Vagina (tissue), 2 donors: ENCODE data around the gene SLC43A1. TPM values are rescaled to one million over a fixed set of nuclear protein-coding genes. Genes with fewer than 3 reads are reported as not detected.

Experiments used
- DNase-seq, 2 donors: peaks; one replicate each; pipeline ENCODE4 v3.0.0-alpha.2; 2017; ENCODE audit errors: extremely low spot score in 2 of 2
- H3K27ac ChIP-seq: fragments of 200-600 bp; sonication (generic); one replicate; pipeline ENCODE4 v1.5.1; 2019
- H3K27me3 ChIP-seq: fragments of 200-600 bp; sonication (generic); one replicate; pipeline ENCODE4 v1.5.1; 2019
- H3K36me3 ChIP-seq, 2 donors: fragments of 200-600 bp; sonication (generic); one replicate each; pipeline ENCODE4 v1.5.1; 2017 to 2019
- H3K4me1 ChIP-seq: fragments of 200-600 bp; sonication (generic); one replicate; pipeline ENCODE4 v1.5.1; 2019
- H3K4me3 ChIP-seq, 2 donors: fragments of 200-600 bp; sonication (generic); 1 replicate in 1 of 2; 2 replicates in 1 of 2; pipeline ENCODE4 v1.5.1; 2016 to 2019
- H3K9me3 ChIP-seq: fragments of 200-600 bp; sonication (generic); one replicate; pipeline ENCODE4 v1.5.1; 2019
- POLR2A ChIP-seq, 2 donors: fragments of 450-650 bp; IDR thresholded peaks; one replicate each; pipeline ENCODE4 v1.6.1; 2017; ENCODE audit warnings: antibody characterized with exemption in 2 of 2, mild to moderate bottlenecking in 2 of 2, moderate library complexity in 2 of 2
- POLR2AphosphoS5 ChIP-seq, 2 donors: sonication (generic); formaldehyde crosslinking; IDR thresholded peaks; one replicate each; pipeline ENCODE4 v1.9.0; 2017; ENCODE audit warnings: antibody characterized with exemption in 2 of 2, mild to moderate bottlenecking in 2 of 2, low read depth in 1 of 2; ENCODE audit not compliant: insufficient read depth in 1 of 2
- intact Hi-C: fragments of 100-400 bp; cut with DNase I; formaldehyde crosslinking; loops from one replicate; pipeline ENCODE4 v1.15.1; 2023
- total RNA-seq: library from RNA; depleted of rRNA; stranded (reverse); fragments of >200 nt; gene quantifications from one replicate; pipeline ENCODE4 v1.2.3, GENCODE V29; 2016
- TF ChIP-seq, protein P1 (sequence below), 3 experiments: fragments of 450-650 bp in 2 of 3; fragments of 200-600 bp in 1 of 3; sonication (generic) in 1 of 3; IDR thresholded peaks; one replicate each; pipeline ENCODE4 v1.5.1; 2017 to 2019; ENCODE audit warnings: antibody characterized with exemption in 3 of 3, mild to moderate bottlenecking in 2 of 3, moderate library complexity in 2 of 3

SLC43A1 gene
- total RNA-seq, 1 donor from 2014 or later = 22.6 TPM

DNA sequence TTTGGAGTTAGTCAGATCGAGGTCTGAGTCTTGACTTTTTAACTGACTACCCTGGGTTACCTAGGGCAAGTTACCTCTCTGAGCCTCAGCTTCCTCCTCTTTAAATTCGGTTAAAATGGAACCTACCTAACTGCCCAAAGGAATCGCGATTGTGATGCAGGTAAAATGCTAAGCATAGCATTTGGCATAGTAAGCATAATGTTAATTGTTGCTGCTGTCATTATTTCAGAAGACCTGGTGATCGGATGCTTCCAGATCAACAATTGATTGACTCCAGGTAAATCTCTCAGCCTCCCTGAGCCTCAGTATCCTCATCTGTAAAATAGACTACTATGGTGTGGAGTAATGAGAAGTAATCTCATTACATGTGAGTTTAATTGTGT is 550 bp upstream of the SLC43A1 start:
- DNase-seq = no peak
- Histone ChIP-seq H3K27me3 (no peaks in the 10 kb centered on the region), H3K9me3 (no peaks in the 10 kb centered on the region), H3K36me3 (no peaks in the 10 kb centered on the region), H3K27ac (peak overlapping the region; percentile 57), H3K4me3 (peak overlapping the region; percentile 75 to 85), H3K4me1 (peaks cover 24% of the 10 kb centered on the region)
- no peak for TF ChIP-seq POLR2A (IDR thresholded peaks at IDR 0.05)
- TF ChIP-seq POLR2AphosphoS5 (IDR thresholded peaks at IDR 0.05; ENCODE audit: insufficient read depth in 1 of 2, low read depth in 1 of 2) = no peak
- TF ChIP-seq, protein P1, sequence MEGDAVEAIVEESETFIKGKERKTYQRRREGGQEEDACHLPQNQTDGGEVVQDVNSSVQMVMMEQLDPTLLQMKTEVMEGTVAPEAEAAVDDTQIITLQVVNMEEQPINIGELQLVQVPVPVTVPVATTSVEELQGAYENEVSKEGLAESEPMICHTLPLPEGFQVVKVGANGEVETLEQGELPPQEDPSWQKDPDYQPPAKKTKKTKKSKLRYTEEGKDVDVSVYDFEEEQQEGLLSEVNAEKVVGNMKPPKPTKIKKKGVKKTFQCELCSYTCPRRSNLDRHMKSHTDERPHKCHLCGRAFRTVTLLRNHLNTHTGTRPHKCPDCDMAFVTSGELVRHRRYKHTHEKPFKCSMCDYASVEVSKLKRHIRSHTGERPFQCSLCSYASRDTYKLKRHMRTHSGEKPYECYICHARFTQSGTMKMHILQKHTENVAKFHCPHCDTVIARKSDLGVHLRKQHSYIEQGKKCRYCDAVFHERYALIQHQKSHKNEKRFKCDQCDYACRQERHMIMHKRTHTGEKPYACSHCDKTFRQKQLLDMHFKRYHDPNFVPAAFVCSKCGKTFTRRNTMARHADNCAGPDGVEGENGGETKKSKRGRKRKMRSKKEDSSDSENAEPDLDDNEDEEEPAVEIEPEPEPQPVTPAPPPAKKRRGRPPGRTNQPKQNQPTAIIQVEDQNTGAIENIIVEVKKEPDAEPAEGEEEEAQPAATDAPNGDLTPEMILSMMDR (IDR thresholded peaks at IDR 0.05) = no peak
- intact Hi-C loops = no loop called here

DNA sequence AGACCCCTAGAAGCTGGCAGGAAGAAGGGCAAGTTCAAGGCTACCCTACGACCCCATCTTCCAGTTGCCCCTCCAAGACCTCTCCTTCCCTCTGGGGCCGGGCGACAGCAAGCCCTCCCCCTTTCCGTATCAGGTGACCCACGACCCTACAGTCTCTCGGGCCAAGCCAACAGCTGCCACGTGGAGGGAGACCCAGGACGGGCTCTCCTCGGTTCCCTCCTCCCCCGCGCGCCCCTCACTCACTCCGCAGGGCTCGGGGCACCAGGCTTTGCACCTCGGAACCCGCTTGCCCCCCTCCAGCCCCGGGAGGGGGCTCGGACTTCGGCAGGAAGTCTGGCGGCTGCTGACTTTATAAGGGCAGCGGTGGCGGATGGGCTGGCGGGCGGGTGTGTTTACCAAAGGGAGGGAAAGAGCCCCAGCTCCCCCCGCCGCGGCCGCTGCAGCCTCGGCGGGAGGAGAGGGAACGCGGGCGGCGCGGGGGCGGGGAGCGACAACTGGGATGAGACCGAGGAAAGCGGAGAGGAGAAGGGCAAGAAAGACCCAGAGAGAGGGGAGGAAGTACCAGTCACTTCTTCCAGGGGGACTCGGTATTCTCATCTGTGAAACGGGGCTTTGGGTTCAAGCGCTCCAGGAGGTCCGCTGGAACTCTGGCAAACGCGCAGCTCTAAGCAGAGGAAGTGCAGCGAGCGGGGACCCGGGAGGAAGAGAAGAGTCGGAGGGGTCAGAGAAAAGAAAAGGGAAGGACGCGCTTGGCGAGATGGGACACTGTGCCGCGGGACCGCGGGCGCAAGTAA is 767 bp downstream of the SLC43A1 start:
- TF ChIP-seq POLR2A (IDR thresholded peaks at IDR 0.05) (no peak), POLR2AphosphoS5 (IDR thresholded peaks at IDR 0.05; ENCODE audit: insufficient read depth in 1 of 2, low read depth in 1 of 2) (no peak)
- TF ChIP-seq, protein P1 (IDR thresholded peaks at IDR 0.05) = no peak
- no peaks in the 10 kb centered on the region for H3K27me3 ChIP-seq
- intact Hi-C loops = no loop called here
- H3K4me1 ChIP-seq = peaks cover 24% of the 10 kb centered on the region
- H3K4me3 ChIP-seq = peak overlapping the region; percentile 75 to 85
- peak overlapping the region; percentile 57 for H3K27ac ChIP-seq
- H3K36me3 ChIP-seq = no peaks in the 10 kb centered on the region
- no peaks in the 10 kb centered on the region for H3K9me3 ChIP-seq
- no peak for DNase-seq

DNA sequence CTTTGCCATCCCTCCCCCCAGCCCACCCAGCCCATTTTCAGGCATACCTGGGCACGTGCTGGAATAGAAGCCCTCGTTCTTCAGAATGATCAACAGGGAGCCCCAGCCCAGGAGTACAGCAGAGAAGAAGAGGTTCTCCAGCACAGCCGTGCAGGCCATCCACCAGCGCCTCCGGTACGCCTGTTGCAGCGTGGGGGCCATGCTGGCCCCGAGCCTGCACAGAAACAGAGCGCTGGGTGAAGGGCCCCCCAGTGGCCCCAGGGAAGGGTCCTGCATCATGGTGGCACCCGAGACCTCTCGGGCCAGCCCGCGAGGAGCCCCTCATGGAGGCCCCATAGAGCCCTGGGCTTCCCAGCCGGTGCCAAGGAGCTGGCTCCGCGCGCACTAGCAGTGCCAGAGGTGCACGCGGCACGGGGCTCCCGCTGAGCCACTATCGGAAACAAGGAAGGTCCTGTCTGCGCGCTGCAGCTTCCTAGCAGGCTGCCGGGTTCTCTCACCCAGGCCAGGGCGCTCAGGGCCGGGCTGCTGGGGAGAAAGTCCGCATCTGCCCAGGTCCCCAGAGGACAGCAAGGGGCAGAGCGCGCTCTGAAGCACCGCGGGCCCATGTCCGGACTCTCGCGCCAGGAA is 1.5 kb downstream of the SLC43A1 start:
- intact Hi-C loops = no loop called here
- no peak for DNase-seq
- Histone ChIP-seq H3K4me1 (peaks cover 24% of the 10 kb centered on the region), H3K9me3 (no peaks in the 10 kb centered on the region), H3K27me3 (no peaks in the 10 kb centered on the region), H3K36me3 (no peaks in the 10 kb centered on the region), H3K27ac (peak overlapping the region; percentile 57), H3K4me3 (peak overlapping the region; percentile 75 to 85)
- TF ChIP-seq, protein P1 (IDR thresholded peaks at IDR 0.05) = no peak
- TF ChIP-seq POLR2AphosphoS5 (IDR thresholded peaks at IDR 0.05; ENCODE audit: insufficient read depth in 1 of 2, low read depth in 1 of 2) (no peak), POLR2A (IDR thresholded peaks at IDR 0.05) (no peak)

DNA sequence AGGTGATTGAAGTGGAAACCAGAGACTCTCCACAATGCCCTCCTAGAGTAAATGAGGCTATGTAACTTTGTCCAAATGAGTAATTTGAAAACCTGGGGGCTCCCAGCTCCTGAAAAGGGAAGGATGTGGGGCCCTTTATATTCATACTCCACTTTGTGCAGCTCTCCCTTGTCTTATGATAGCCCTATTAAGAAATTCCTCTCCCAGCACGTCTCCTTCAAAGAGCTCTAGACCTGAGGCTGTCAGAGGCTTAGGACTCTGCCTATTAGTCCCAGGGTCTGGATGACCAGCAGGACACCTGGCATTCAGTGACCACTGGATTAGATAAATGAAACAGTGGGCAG is 2.1 kb downstream of the SLC43A1 start:
- Histone ChIP-seq H3K9me3 (no peaks in the 10 kb centered on the region), H3K27me3 (no peaks in the 10 kb centered on the region), H3K4me3 (peak overlapping the region in 1 of 2 donors; percentile 85), H3K27ac (peak overlapping the region; percentile 57), H3K36me3 (no peaks in the 10 kb centered on the region), H3K4me1 (peaks cover 24% of the 10 kb centered on the region)
- DNase-seq = no peak
- intact Hi-C loops = no loop called here
- TF ChIP-seq POLR2A (IDR thresholded peaks at IDR 0.05) (no peak), POLR2AphosphoS5 (IDR thresholded peaks at IDR 0.05; ENCODE audit: insufficient read depth in 1 of 2, low read depth in 1 of 2) (no peak)
- TF ChIP-seq, protein P1 (IDR thresholded peaks at IDR 0.05) = no peak
